DMS79 (cell line): ENCODE data around the gene CSNK2A1.
"Not testable (repeated sequence)": the region's sequence is repeated elsewhere in the genome, so short reads cannot be mapped to it uniquely, and the experiment has no call there.

ENCODE experiments used
- DNase-seq: peaks from one replicate; lab custom pipeline; 2025; lab: John Stamatoyannopoulos, UW

Gene CSNK2A1

DNA sequence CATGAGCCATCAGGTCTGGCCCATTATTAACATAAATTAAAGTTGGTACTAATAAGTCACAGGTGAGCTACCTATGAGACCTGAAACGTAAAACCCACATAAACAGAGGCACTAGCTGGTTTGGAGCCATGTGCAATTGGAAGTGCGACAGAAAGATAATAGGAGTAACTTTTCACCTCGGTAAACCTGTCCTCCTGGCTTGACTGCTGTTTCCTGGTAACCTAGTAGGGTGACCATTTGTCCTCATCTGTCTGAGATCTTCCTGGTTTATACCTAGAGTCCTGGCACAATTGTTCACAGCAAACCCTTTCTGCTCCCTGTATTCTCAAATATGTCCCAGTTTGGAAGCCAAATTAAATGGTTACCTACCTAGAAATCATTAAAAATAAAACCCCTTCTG, 88.6 kb downstream of the CSNK2A1 start:
- DNase-seq = no peak

GRCh38 chr20:452021-452420, 91.6 kb downstream of the CSNK2A1 start:
- DNase-seq = not testable (repeated sequence)

DNA sequence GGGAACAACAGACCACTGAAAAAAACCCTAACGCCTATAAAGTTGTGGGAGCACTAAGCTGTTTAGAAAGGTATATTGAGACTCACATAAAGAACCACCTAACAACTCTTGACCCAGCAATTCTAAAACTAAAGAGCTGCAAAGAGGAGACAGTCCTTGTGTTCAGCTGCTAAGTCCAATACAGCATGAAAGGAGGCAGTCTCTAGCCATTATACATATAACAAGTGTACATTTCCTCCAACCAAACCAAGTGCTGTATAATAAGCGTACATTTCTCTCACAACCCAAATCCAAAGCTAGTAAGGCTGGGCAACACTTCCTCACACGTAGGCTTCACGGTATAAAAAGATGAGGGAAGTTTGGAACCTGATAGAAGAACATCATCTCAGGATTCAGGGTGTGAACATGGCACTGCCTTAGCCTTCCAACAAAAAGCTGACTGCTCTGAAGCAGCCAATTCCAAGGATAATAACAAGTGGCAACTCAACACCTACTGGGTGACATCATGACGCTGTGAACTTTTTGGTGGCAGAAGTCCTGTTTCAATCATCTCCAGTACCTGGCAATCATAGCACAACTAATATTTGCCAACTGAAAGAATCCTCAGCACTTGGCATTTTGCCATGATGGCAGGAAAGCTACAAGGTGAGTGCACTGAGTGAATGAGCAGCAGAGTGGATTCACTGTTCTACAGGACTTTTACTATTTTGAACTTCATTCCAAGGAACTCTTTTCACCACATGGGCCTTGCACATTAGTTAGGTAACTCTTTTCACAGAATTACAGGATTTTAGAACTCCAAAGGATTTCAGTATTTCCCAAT, 97.9 kb downstream of the CSNK2A1 start:
- no peak for DNase-seq

GRCh38 chr20:444862-445426, 98.6 kb downstream of the CSNK2A1 start:
- DNase-seq = no peak

DNA sequence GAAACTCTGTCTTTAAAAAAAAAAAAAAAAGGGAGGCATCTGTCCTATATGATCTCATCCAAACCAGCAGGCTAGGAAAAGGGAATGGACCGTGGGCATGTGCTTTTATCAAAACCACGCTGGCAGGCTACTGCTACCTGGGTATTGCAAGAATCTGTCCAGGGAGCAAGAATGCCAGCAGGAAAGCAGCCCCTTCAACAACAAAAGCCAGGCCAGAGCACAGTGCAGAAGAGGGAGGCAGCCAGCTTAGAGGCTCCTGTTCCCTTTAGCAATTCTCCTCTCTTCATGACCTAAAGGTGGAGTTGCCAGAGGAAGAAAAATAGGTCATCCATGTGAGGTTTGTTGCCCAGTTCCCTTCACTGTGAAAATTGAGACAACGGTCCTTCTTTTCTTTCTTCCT, 99.5 kb downstream of the CSNK2A1 start:
- no peak for DNase-seq

GRCh38 chr20:443223-443775, 100.3 kb downstream of the CSNK2A1 start:
- no peak for DNase-seq

DNA sequence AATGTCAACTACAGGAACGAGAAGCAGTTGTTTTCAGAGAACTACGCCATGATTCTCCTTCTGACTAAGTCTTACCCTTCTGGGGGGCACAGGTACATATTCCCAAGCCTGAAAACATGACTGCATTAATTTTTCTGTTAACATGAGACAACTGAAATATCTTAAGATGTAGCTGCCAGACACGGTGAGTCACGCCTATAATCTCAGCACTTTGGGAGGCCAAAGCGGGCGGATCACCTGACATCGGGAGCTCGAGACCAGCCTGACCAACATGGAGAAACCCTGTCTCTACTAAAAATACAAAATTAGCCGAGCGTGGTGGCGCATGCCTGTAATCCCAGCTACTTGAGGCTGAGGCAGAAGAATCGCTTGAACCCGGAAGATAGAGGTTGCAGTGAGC, 103.0 kb downstream of the CSNK2A1 start:
- no peak for DNase-seq

- no peak for DNase-seq
Observed at GRCh38 chr20:440148-440547, 103.4 kb downstream of the CSNK2A1 start.

DNA sequence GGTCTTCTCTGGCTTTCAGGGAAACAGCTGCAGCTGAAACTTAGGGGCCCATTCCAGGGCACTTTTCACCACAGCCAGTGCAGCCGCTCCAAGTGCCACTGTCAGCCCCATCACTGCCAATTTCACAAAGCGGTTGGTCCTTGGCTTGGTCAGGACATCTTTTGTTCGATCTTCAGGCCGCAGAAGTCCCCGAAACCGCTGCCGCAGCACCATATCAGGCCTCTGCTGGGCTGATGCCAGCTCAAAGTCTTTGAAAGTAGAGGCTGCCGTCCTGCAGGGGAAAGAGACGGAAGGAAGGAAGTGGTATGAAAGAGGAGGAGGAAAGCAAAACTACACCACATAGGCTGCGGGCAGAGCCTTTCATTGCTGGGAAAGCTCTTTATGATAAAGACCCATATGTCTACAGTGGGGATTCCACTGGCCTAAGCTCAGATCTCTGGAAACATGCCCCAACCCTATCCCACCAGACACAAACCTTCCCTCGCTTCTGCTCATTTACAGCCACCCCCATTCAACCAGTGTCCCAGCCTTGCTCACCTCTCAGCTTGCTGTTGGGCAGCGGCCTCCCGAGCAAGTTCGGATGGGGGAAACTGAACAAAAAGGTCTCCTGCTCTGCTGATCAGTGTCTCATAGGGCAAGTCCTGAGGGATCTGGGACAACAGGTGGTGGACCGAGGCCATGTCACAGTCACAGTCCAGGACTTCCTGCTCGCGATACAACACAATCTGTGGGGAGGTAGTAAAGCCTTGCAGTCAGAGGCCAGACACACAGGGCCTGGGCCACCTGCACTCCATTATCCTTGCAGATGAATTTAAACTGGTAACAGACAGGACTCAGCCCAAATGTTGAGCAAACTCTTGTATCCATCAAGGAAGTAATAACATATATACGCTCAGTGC, 104.8 kb downstream of the CSNK2A1 start:
- no peak for DNase-seq

- DNase-seq = no peak
Observed at GRCh38 chr20:437787-438486, 105.7 kb downstream of the CSNK2A1 start.

- DNase-seq = no peak
Observed at GRCh38 chr20:436476-436875, 107.1 kb downstream of the CSNK2A1 start.

GRCh38 chr20:435558-435957, 108.0 kb downstream of the CSNK2A1 start:
- DNase-seq = no peak

DNA sequence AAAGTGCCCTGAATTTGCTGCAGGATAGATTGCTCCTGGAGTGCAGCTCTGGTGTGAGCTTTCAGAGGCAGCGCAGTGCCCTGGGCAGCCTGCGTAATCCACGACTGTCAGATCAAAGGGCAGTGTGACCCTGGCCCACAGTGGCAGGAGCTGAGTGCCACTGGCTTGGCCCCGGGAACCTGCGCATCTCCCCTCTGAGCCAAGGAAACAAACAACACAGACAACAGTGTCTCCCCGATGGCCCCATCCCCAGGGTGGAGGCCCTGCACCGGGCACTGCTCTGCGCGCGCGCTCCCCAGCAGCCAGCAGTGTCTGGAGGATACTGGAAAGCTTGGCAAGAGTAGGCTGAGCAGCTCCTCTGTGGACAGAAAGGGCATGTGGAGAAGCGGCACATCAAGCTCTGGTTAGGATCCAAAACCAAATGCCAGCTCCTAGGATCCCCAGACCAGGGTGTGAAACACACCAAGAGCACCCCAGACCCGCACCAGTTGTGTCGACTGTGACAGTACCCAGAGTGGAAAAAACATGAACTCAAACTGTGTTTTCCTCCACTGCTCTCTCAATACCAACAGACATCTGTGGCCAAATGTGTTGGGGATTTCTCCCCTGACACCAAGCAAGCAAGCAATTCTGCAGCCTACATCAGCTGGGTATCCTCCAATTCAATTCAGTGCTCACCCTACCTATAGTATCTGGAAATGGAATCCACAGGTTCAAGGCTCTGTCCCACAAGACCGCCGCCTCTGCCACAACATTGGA, 108.8 kb downstream of the CSNK2A1 start:
- no peak for DNase-seq

DNA sequence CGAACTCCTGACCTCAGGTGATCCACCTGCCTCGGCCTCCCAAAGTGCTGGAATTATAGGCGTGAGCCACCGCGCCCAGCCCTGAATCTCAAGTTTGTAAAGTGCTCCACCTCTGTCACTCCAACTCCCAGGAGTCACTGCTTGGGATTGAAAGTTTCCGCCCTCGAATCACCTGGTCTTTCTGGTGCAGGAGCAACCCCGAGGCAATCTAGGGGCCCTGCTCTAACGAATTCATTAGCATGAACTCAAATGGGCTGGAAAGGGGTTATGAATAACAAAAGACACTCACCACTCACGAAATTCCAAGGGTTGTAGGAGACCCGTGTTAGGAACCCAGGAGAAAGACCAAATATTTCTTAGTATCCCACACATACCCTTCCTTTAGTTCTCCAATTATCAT, 109.4 kb downstream of the CSNK2A1 start:
- no peak for DNase-seq

- DNase-seq = no peak
Observed at GRCh38 chr20:433300-433975, 110.2 kb downstream of the CSNK2A1 start.

DNA sequence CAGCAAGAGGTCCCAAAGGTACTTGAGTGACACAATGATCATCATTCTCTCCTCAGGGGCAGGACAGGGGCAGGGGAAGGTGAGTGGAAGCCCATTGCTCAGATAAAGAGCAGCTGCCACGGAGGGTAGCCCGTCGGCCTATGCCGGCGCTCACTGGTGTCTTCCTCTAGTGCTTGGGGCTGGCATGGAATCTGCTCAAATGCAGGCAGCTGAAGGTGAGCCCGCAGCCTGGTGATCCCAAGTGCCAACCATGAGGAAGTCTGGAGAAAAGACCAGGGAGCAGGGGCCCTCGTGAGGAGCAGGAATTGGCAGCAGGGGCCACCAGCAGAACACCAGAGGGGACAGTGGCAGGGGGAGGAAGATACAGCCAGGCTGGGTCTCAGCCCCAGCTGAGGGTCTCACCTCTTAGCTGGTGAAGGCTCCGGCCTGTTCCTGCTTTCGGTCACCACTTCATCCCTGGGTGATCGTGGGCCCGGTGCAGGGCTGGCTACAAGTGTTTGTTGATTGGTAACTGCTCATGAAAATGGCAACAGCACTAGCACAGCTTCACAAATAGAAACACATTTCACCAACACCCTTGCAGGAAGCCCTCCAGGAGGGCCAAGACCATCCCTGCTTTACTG, 110.8 kb downstream of the CSNK2A1 start:
- no peak for DNase-seq

- no peak for DNase-seq
Observed at GRCh38 chr20:432208-432607, 111.4 kb downstream of the CSNK2A1 start.

DNA sequence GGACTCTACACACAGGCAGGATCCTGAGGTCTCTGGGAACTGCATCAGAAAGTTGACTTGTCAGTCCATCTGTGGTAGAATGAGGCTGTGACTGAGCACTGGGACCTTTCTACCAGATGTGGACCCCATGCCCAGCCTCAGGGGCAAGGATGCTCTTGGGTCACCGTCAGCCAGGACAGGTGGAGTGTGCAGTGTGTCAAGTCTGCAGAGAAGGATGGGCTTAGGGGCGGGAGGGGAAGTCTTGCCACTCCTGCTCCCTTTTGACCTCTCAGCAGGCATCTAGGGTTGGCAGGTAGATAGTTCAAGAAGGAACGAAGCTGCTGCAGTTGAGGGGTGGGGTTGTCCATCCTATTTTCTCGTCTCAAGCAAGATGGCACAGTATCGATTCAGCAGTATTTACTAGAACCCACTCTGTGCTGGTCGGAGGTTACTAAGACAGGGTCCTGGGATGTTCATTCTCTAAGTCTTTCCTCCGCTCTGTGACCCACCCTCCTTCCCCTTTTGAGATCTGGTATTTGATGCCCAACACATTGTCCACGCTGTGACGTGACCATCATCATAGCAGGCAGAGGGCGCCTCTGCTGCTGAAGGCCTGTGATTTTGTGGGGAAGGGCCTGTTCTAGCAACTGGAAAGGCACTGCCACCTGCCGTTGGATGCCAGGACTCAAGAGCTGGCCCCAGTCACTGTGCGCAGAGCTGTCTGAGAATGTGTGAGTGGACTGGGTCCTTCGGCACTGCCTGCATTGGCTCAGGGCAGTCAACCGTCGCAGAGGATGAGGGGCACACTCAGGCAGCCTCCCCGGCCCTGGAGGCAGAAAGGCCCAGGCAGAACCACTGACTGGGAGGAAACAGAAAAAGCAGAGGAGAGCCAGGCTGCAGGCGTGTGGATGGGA, 112.3 kb downstream of the CSNK2A1 start:
- DNase-seq = no peak
